Measurements from ENCODE around the gene MFAP2. TPM values are rescaled to one million over a fixed set of nuclear protein-coding genes. Genes with fewer than 3 reads are reported as not detected.

The MFAP2 gene
- polyA plus RNA-seq, 1 donor from 2014 or later = 0.43 TPM

- Mint-ChIP-seq H3K4me1 (peaks cover 0 to 7% (median 6%) of the 10 kb centered on the region in 3 donors), H3K27me3 (peaks cover 20% of the 10 kb centered on the region), H3K27ac (no peak overlapping the region), H3K9me3 (no peaks in the 10 kb centered on the region), H3K36me3 (peaks cover 2% of the 10 kb centered on the region), H3K4me3 (peak overlapping the region in 1 of 4 donors; percentile 41)
Observed at GRCh38 chr1:16978567-16979474, 1.6 kb downstream of the MFAP2 start.

DNA sequence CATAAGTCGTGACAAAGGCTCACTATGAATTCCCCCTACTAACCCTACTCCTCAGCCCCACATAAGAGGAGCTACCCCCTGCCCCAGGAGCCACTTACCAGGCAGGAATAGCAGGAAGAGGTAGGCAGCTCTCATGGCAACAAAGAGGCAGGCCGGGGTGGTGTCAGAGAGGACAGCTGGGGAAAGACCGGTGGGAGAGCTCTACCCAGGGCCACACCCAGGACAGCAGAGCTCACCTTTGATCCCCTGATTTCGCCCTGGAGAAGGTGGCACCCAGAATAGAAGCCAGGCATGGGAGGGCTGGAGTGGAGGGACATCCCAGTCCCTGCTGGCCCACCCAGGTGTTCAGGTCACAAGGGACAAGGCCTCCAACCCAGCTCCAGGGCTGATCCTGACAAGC lies 2.3 kb downstream of the MFAP2 start:
- peak overlapping the region in 1 of 3 donors; percentile 74 for H3K27ac Mint-ChIP-seq
- no peaks in the 10 kb centered on the region for H3K9me3 Mint-ChIP-seq
- peak overlapping the region in 1 of 4 donors; percentile 32 for H3K4me3 Mint-ChIP-seq

DNA sequence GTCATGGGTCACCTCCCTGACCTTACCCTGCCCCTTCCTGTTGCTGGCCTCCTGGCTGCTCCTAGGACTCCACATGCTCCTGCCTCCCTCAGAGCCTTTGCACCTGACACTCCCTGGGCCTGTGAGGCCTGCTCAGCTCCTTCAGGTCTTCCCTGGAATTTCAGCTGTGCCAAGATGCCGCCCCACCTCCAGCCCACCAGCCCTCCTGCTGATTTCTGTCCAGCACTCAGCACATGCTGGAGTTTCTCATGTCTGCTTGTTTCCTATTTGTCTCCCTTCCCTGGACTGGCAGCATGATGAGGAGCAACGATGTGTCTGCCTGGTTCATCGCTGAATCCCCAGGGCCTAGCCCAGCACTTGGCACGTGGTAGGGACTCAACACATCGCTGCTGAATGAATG lies 3.0 kb downstream of the MFAP2 start:
- H3K4me1 Mint-ChIP-seq = peaks cover 0 to 7% (median 6%) of the 10 kb centered on the region in 3 donors
- no peaks in the 10 kb centered on the region for H3K9me3 Mint-ChIP-seq
- H3K27me3 Mint-ChIP-seq = peaks cover 13% of the 10 kb centered on the region
- no peaks in the 10 kb centered on the region for H3K36me3 Mint-ChIP-seq
- H3K4me3 Mint-ChIP-seq = no peak overlapping the region
- H3K27ac Mint-ChIP-seq = no peak overlapping the region

More for the DNA sequence above, 2.3 kb downstream of the MFAP2 start:
- peaks cover 16% of the 10 kb centered on the region for H3K27me3 Mint-ChIP-seq
- H3K36me3 Mint-ChIP-seq = no peaks in the 10 kb centered on the region
- peaks cover 0 to 7% (median 6%) of the 10 kb centered on the region in 3 donors for H3K4me1 Mint-ChIP-seq

- H3K27ac Mint-ChIP-seq = no peak overlapping the region
- no peaks in the 10 kb centered on the region for H3K36me3 Mint-ChIP-seq
- peaks cover 0 to 7% (median 6%) of the 10 kb centered on the region in 3 donors for H3K4me1 Mint-ChIP-seq
- H3K4me3 Mint-ChIP-seq = no peak overlapping the region
- no peaks in the 10 kb centered on the region for H3K9me3 Mint-ChIP-seq
- H3K27me3 Mint-ChIP-seq = peaks cover 11% of the 10 kb centered on the region
Observed at GRCh38 chr1:16976966-16977365, 3.5 kb downstream of the MFAP2 start.

DNA sequence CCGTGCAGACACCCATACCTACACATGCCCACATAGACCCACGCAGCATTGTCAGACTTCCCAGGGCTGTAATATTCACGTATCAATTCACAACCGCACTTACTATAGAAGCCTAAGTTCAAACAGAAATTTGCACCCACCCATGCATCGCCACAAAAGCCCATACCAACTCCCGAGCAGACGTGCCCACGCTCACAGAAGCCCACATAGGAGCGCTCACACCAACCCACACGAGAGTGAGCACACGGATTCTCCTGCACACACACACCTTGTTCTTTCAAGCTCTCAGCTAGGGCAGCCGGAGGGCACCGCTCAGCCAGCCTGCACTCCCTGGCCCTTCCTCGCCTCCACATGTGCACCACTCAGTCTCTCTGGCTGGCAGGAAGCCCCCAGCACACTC lies 4.6 kb downstream of the MFAP2 start:
- Mint-ChIP-seq H3K9me3 (no peaks in the 10 kb centered on the region), H3K27ac (no peak overlapping the region), H3K4me1 (peaks cover 0 to 4% (median 2%) of the 10 kb centered on the region in 3 donors), H3K27me3 (peaks cover 3% of the 10 kb centered on the region), H3K36me3 (no peaks in the 10 kb centered on the region), H3K4me3 (no peak overlapping the region)

- H3K27me3 Mint-ChIP-seq = no peaks in the 10 kb centered on the region
- peaks cover 0 to 3% (median 0%) of the 10 kb centered on the region in 3 donors for H3K4me1 Mint-ChIP-seq
- H3K9me3 Mint-ChIP-seq = no peaks in the 10 kb centered on the region
- no peak overlapping the region for H3K4me3 Mint-ChIP-seq
- no peak overlapping the region for H3K27ac Mint-ChIP-seq
- no peaks in the 10 kb centered on the region for H3K36me3 Mint-ChIP-seq
Observed at GRCh38 chr1:16975211-16975610, 5.2 kb downstream of the MFAP2 start.

DNA sequence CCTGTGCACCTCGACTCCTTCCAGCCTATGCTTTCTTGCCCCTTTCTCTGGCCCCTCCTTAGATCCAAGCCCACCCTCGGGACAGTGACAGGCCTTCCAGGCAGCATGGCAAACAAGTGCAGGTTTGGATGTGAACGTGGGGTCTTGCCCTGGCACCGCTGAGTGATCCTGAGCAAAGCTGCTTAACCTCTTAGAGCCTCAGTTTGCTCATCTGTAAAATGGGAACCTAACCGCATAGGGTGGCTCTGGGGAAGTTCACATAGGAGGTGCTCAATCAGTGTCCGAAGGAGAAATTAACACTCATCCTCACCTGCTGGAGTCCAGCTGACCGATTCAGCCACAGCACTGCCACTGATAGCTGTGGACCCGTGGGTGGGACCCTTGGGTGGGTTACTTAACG lies 7.2 kb downstream of the MFAP2 start:
- Mint-ChIP-seq H3K36me3 (peaks cover 5% of the 10 kb centered on the region), H3K4me1 (peaks cover 0 to 1% (median 0%) of the 10 kb centered on the region in 3 donors), H3K27me3 (no peaks in the 10 kb centered on the region), H3K4me3 (no peak overlapping the region), H3K27ac (no peak overlapping the region), H3K9me3 (no peaks in the 10 kb centered on the region)

DNA sequence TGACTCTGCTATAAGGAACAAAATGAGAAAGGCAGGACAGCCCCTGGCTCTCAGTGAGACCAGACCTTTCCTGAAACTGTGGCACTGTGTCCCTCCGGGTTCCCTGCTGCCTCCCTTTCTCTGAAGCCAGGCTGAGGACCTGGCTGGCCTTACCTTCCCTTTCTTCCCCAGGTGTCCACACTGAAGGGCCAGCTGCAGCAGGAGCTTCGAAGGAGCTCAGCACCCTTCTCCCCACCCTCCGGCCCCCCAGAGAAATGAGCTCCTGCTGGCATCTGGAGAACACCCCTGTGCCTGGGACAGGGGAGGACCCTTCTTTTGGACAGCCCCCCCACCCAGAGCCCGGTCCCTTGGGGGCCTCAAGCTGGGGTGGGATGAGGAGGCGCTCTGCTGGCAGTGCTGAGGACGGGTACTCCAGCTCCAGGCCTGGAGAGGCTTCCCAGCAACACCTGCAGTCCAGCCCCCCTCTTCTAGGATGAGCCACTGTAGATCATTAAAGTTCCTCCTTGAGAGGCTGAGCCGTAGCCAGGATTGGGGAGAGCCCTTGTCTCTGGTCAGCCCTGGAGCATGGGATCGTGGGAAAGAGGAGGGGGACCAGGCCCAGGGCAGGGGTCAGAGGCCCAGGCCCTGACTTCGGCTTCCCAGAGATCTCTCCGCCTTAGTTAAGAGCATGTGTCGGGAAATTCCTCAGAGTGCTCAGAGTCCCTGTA lies 8.1 kb downstream of the MFAP2 start:
- Mint-ChIP-seq H3K4me3 (no peak overlapping the region), H3K9me3 (no peaks in the 10 kb centered on the region), H3K4me1 (no peaks in the 10 kb centered on the region), H3K27me3 (no peaks in the 10 kb centered on the region), H3K27ac (no peak overlapping the region), H3K36me3 (peaks cover 5% of the 10 kb centered on the region)

GRCh38 chr1:16971341-16972188 lies 8.9 kb downstream of the MFAP2 start:
- no peak overlapping the region for H3K4me3 Mint-ChIP-seq
- no peaks in the 10 kb centered on the region for H3K27me3 Mint-ChIP-seq
- H3K9me3 Mint-ChIP-seq = no peaks in the 10 kb centered on the region
- H3K27ac Mint-ChIP-seq = no peak overlapping the region
- peaks cover 5% of the 10 kb centered on the region for H3K36me3 Mint-ChIP-seq
- H3K4me1 Mint-ChIP-seq = no peaks in the 10 kb centered on the region

DNA sequence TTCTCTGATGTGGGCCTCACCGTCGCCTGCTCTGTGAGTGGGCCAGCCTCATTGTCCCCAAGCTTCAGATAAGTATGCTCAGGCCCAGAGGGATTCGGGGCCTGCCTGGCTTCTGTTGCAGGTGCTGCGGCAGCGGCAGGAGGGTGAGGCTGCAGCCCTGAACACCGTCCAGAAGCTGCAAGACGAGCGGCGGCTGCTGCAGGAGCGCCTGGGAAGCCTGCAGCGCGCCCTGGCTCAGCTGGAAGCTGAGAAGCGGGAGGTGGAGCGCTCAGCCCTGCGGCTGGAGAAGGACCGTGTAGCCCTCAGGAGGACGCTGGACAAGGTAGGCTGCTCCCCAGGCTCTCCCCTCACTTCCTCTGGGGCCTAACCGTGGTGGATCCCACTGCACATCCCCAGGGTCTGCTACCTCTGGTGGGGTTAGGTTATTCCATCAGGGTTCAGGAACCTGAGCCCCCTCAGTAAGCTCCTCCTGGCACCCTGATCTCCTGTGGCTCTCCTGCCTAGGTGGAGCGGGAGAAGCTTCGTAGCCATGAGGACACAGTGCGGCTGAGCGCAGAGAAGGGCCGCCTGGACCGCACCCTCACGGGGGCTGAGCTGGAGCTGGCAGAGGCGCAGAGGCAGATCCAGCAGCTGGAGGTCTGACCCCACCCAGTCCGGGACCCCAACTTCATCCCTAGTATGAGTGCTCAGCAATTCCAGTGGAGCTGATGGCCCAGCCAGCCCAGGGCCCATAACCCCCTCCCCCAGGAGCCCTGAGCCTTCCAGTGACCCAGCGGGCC lies 10.1 kb downstream of the MFAP2 start:
- H3K27me3 Mint-ChIP-seq = no peaks in the 10 kb centered on the region
- no peak overlapping the region for H3K4me3 Mint-ChIP-seq
- H3K36me3 Mint-ChIP-seq = peaks cover 6% of the 10 kb centered on the region
- no peak overlapping the region for H3K27ac Mint-ChIP-seq
- H3K9me3 Mint-ChIP-seq = no peaks in the 10 kb centered on the region
- no peaks in the 10 kb centered on the region for H3K4me1 Mint-ChIP-seq

DNA sequence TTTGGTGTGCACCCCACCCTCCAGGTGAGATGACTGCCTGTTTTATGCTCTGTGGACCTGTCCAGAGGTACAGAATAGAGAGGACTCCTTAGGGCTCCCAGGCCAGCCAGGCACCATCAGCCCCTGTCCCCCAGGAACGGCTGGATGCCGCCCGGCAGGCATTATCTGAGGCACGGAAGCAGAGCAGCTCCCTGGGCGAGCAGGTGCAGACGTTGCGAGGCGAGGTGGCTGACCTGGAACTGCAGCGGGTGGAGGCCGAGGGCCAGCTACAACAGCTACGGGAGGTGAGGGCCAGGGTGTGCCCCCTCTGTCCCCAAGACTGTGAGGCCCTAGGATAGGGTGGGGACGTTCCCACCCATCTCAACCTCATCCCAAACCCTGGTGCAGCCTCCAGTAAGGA lies 10.8 kb downstream of the MFAP2 start:
- no peak overlapping the region for H3K27ac Mint-ChIP-seq
- H3K27me3 Mint-ChIP-seq = no peaks in the 10 kb centered on the region
- H3K4me3 Mint-ChIP-seq = no peak overlapping the region
- H3K4me1 Mint-ChIP-seq = no peaks in the 10 kb centered on the region
- no peaks in the 10 kb centered on the region for H3K9me3 Mint-ChIP-seq
- H3K36me3 Mint-ChIP-seq = peaks cover 7% of the 10 kb centered on the region

- Mint-ChIP-seq H3K9me3 (no peaks in the 10 kb centered on the region), H3K4me3 (peak overlapping the region in 1 of 4 donors; percentile 73), H3K27ac (no peak overlapping the region), H3K36me3 (peaks cover 7% of the 10 kb centered on the region), H3K4me1 (no peaks in the 10 kb centered on the region), H3K27me3 (no peaks in the 10 kb centered on the region)
Observed at GRCh38 chr1:16969057-16969611, 11.3 kb downstream of the MFAP2 start.

DNA sequence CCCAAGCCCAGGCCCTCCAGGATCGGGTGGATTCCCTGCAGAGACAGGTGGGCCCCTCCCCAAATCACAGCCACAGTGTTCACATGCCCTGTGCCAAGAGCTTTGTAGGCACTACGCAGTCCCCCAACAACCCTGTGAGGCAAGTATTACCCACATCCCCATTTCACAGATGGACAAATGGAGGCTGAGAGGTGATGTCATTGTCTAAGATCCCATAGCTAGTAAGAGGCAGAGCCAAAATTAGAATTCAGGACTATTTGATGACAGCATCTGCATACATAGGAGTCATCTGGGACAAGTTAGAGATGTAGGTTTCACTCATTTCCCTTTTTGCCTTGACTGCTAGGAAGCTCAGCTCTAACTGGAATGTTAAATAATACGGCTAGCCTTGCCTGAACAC lies 12.0 kb downstream of the MFAP2 start:
- Mint-ChIP-seq H3K27ac (no peak overlapping the region), H3K27me3 (no peaks in the 10 kb centered on the region), H3K4me1 (no peaks in the 10 kb centered on the region), H3K4me3 (no peak overlapping the region), H3K36me3 (peaks cover 7% of the 10 kb centered on the region), H3K9me3 (no peaks in the 10 kb centered on the region)

GRCh38 chr1:16967962-16968361 lies 12.5 kb downstream of the MFAP2 start:
- H3K27me3 Mint-ChIP-seq = no peaks in the 10 kb centered on the region
- no peaks in the 10 kb centered on the region for H3K9me3 Mint-ChIP-seq
- H3K4me3 Mint-ChIP-seq = no peak overlapping the region
- peaks cover 7% of the 10 kb centered on the region for H3K36me3 Mint-ChIP-seq
- H3K4me1 Mint-ChIP-seq = no peaks in the 10 kb centered on the region
- H3K27ac Mint-ChIP-seq = no peak overlapping the region

All from IgD-negative memory B cell (primary cell).